GM23338 (cell line): Measurements from ENCODE around the gene NOTCH1. TPM values are rescaled to one million over a fixed set of nuclear protein-coding genes. Genes with fewer than 3 reads are reported as not detected.

ENCODE experiments used
- ATAC-seq: fragments of 200-7000 bp; cut with Tn5 transposase; 3 replicates; pipeline ENCODE4 v1.9.1; 2020
- DNase-seq: peaks from one replicate; pipeline ENCODE4 v3.0.0-alpha.2; 2015; ENCODE audit warnings: low spot score
- H2AFZ ChIP-seq: fragments of 200-600 bp; sonication (generic); 2 replicates; pipeline ENCODE4 v1.8.0; 2016; ENCODE audit warnings: antibody characterized with exemption, mild to moderate bottlenecking, moderate library complexity
- H3F3A ChIP-seq: fragments of 200-600 bp; sonication (generic); replicated peaks from 2 replicates; pipeline ENCODE4 v1.8.0; 2017; ENCODE audit warnings: antibody characterized with exemption, mixed run types, low read depth
- H3K27ac ChIP-seq: fragments of 200-600 bp; sonication (generic); 2 replicates; pipeline ENCODE4 v1.6.1; 2016; ENCODE audit warnings: low read depth
- H3K27me3 ChIP-seq: fragments of 200-600 bp; sonication (generic); 2 replicates; pipeline ENCODE4 v1.8.0; 2016; ENCODE audit warnings: mild to moderate bottlenecking, mixed run types, moderate library complexity; ENCODE audit not compliant: insufficient read depth
- H3K36me3 ChIP-seq: fragments of 200-600 bp; sonication (generic); 2 replicates; pipeline ENCODE4 v1.8.0; 2016; ENCODE audit warnings: mild to moderate bottlenecking; ENCODE audit not compliant: insufficient read depth
- H3K4me1 ChIP-seq: fragments of 200-600 bp; sonication (generic); 2 replicates; pipeline ENCODE4 v1.8.0; 2016; ENCODE audit warnings: mild to moderate bottlenecking, moderate library complexity; ENCODE audit not compliant: insufficient read depth
- H3K4me2 ChIP-seq: fragments of 200-600 bp; sonication (generic); 2 replicates; pipeline ENCODE4 v1.7.1; 2017; ENCODE audit warnings: mixed run types
- H3K4me3 ChIP-seq: fragments of 200-600 bp; sonication (generic); 2 replicates; pipeline ENCODE4 v1.6.1; 2016; ENCODE audit warnings: mixed run types
- H3K79me2 ChIP-seq: fragments of 200-600 bp; sonication (generic); replicated peaks from 2 replicates; pipeline ENCODE4 v1.8.0; 2017; ENCODE audit warnings: mild to moderate bottlenecking; ENCODE audit not compliant: insufficient read depth
- H3K9me2 ChIP-seq: fragments of 200-600 bp; sonication (generic); 2 replicates; pipeline ENCODE4 v1.8.0; 2017; ENCODE audit not compliant: insufficient read depth
- H4K20me1 ChIP-seq: fragments of 200-600 bp; sonication (generic); replicated peaks from 2 replicates; pipeline ENCODE4 v1.8.0; 2017; ENCODE audit warnings: mild to moderate bottlenecking; ENCODE audit not compliant: insufficient read depth
- H3K27ac Mint-ChIP-seq: 2 replicates; pipeline ENCODE4 v1.8.0; 2020; ENCODE audit warnings: inconsistent platforms, mild to moderate bottlenecking, moderate library complexity, mixed read lengths
- H3K27me3 Mint-ChIP-seq: 3 replicates; pipeline ENCODE4 v1.8.0; 2022; ENCODE audit warnings: low read depth, mild to moderate bottlenecking, moderate library complexity, mixed read lengths, inconsistent platforms; ENCODE audit not compliant: insufficient read depth, poor library complexity
- H3K36me3 Mint-ChIP-seq: 3 replicates; pipeline ENCODE4 v1.8.0; 2021; ENCODE audit warnings: low read depth, mild to moderate bottlenecking, inconsistent platforms, moderate library complexity, mixed read lengths
- H3K4me1 Mint-ChIP-seq: 3 replicates; pipeline ENCODE4 v1.8.0; 2020; ENCODE audit warnings: mild to moderate bottlenecking, inconsistent platforms, mixed read lengths
- H3K4me3 Mint-ChIP-seq: 3 replicates; pipeline ENCODE4 v1.8.0; 2021; ENCODE audit warnings: moderate library complexity, mild to moderate bottlenecking, inconsistent platforms, mixed read lengths
- H3K9me3 Mint-ChIP-seq: 3 replicates; pipeline ENCODE4 v1.8.0; 2020; ENCODE audit warnings: moderate library complexity, mild to moderate bottlenecking, inconsistent platforms, mixed read lengths
- CREB1 ChIP-seq: fragments of 250-450 bp; sonication (Bioruptor Pico); IDR thresholded peaks from 2 replicates; pipeline ENCODE4 v1.5.0; 2020; ENCODE audit warnings: low read depth, mild to moderate bottlenecking, moderate library complexity
- CTCF ChIP-seq, 2 experiments: fragments of 200-600 bp in 1 of 2; sonication (generic) in 1 of 2; conservative IDR thresholded peaks; 2 replicates each; pipeline versions ENCODE4 v1.5.1 to v1.6.1; 2016 to 2017; ENCODE audit warnings: antibody characterized with exemption in 2 of 2, low read depth in 2 of 2, mild to moderate bottlenecking in 2 of 2, moderate library complexity in 1 of 2
- EZH2 ChIP-seq: fragments of 200-600 bp; sonication (generic); IDR thresholded peaks from one replicate; pipeline ENCODE4 v1.8.0; 2017; ENCODE audit warnings: antibody characterized with exemption, mild to moderate bottlenecking, low read depth; ENCODE audit not compliant: unreplicated experiment
- EZH2phosphoT487 ChIP-seq: fragments of 200-600 bp; sonication (generic); IDR thresholded peaks from one replicate; pipeline ENCODE4 v1.8.1; 2018; ENCODE audit warnings: antibody characterized with exemption; ENCODE audit not compliant: unreplicated experiment
- JUNB ChIP-seq: IDR thresholded peaks from one replicate; pipeline ENCODE4 v1.6.1; 2016; ENCODE audit warnings: antibody characterized with exemption; ENCODE audit not compliant: unreplicated experiment
- NANOG ChIP-seq: IDR thresholded peaks from 2 replicates; pipeline ENCODE4 v1.6.1; 2016; ENCODE audit warnings: antibody characterized with exemption, borderline replicate concordance
- POLR2AphosphoS5 ChIP-seq: IDR thresholded peaks from 2 replicates; pipeline ENCODE4 v1.6.1; 2016; ENCODE audit warnings: antibody characterized with exemption, low read depth
- STAT1 ChIP-seq: IDR thresholded peaks from one replicate; pipeline ENCODE4 v1.6.1; 2016; ENCODE audit warnings: antibody characterized with exemption; ENCODE audit not compliant: unreplicated experiment
- ZNF114 ChIP-seq: fragments of 250-450 bp; sonication (Bioruptor Pico); IDR thresholded peaks from 2 replicates; pipeline ENCODE4 v1.5.0; 2020; ENCODE audit warnings: mild to moderate bottlenecking, moderate library complexity
- ZNF462 ChIP-seq: fragments of 250-450 bp; sonication (Bioruptor Pico); IDR thresholded peaks from 2 replicates; pipeline ENCODE4 v1.5.0; 2020; ENCODE audit warnings: mild to moderate bottlenecking, moderate library complexity
- polyA plus RNA-seq: library from polyadenylated mRNA; unstranded; fragments of >200 nt; fragmentation: Nextera tagmentation; extraction: Ambion mirVana; gene quantifications from 2 replicates; pipeline ENCODE4 v1.2.1, GENCODE V29; 2016
- total RNA-seq: library from RNA; depleted of rRNA; stranded (reverse); fragments of >200 nt; shearing (Covaris generic); gene quantifications from 2 replicates; pipeline ENCODE4 v1.2.3, GENCODE V29; 2014
- TF ChIP-seq, protein P1 (sequence below): IDR thresholded peaks from one replicate; pipeline ENCODE4 v1.6.1; 2018; ENCODE audit warnings: antibody characterized with exemption; ENCODE audit not compliant: unreplicated experiment
- TF ChIP-seq, protein P2 (sequence below): IDR thresholded peaks from 2 replicates; pipeline ENCODE4 v1.6.1; 2016; ENCODE audit warnings: antibody characterized with exemption

Gene NOTCH1
- total and polyA plus RNA-seq, 2 experiments from 2014 or later: 9.9 to 97.2 TPM

DNA sequence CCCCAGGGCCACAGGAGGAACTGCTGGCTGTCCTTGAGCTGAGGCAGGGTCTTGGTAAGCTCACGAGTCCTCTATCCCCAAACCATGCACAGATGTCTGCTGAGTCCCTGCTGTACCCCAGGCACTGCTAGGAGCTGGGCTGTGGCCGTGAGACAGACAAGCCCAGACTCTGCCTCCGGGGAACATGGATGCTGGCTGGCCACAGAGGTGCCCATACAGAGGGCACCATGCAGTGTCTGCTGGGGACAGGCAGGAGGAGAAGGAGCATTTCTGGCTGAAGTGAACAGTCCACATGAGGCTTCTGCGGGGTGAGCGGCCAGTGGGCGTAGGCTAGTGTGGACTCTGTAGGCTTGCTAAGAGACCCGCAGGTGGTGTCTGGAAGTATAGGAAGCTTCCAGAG lies 58.2 kb downstream of the NOTCH1 start (continued):
- TF ChIP-seq NANOG (no peak), JUNB (no peak)

GRCh38 chr9:136486823-136487620 lies 58.8 kb downstream of the NOTCH1 start:
- Histone ChIP-seq H3K4me1 (no peaks in the 10 kb centered on the region), H3K27me3 (no peaks in the 10 kb centered on the region), H3K9me2 (no peaks in the 10 kb centered on the region), H3K4me3 (no peak overlapping the region), H3K79me2 (peaks cover 8% of the 10 kb centered on the region), H3K27ac (no peak overlapping the region), H4K20me1 (no peaks in the 10 kb centered on the region; the same call in 1 of the 2 replicates), H3K4me2 (no peak overlapping the region), H3F3A (0 out of 2 replicates have a peak, but pooled peaks cover 10% of the 10 kb centered on the region), H3K36me3 (no peaks in the 10 kb centered on the region), H2AFZ (no peak overlapping the region)
- ATAC-seq (no peak), DNase-seq (no peak)
- H3K27ac Mint-ChIP-seq: no peak overlapping the region
- peaks cover 20% of the 10 kb centered on the region for H3K27me3 Mint-ChIP-seq
- H3K4me1 Mint-ChIP-seq: no peaks in the 10 kb centered on the region; the same call in 2 of the 3 replicates
- no peaks in the 10 kb centered on the region for H3K9me3 Mint-ChIP-seq
- no peak overlapping the region for H3K4me3 Mint-ChIP-seq
- H3K36me3 Mint-ChIP-seq: no peaks in the 10 kb centered on the region
- no peak for TF ChIP-seq NANOG
- TF ChIP-seq CTCF (conservative IDR thresholded peaks at IDR 0.05; ENCODE audit: low read depth in 2 of 2): no peak
- no peak for TF ChIP-seq POLR2AphosphoS5
- no peak for TF ChIP-seq JUNB
- no peak for TF ChIP-seq ZNF462 (CRISPR knock-in tag)
- TF ChIP-seq, protein P1, sequence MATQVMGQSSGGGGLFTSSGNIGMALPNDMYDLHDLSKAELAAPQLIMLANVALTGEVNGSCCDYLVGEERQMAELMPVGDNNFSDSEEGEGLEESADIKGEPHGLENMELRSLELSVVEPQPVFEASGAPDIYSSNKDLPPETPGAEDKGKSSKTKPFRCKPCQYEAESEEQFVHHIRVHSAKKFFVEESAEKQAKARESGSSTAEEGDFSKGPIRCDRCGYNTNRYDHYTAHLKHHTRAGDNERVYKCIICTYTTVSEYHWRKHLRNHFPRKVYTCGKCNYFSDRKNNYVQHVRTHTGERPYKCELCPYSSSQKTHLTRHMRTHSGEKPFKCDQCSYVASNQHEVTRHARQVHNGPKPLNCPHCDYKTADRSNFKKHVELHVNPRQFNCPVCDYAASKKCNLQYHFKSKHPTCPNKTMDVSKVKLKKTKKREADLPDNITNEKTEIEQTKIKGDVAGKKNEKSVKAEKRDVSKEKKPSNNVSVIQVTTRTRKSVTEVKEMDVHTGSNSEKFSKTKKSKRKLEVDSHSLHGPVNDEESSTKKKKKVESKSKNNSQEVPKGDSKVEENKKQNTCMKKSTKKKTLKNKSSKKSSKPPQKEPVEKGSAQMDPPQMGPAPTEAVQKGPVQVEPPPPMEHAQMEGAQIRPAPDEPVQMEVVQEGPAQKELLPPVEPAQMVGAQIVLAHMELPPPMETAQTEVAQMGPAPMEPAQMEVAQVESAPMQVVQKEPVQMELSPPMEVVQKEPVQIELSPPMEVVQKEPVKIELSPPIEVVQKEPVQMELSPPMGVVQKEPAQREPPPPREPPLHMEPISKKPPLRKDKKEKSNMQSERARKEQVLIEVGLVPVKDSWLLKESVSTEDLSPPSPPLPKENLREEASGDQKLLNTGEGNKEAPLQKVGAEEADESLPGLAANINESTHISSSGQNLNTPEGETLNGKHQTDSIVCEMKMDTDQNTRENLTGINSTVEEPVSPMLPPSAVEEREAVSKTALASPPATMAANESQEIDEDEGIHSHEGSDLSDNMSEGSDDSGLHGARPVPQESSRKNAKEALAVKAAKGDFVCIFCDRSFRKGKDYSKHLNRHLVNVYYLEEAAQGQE: no peak
- TF ChIP-seq EZH2: no peak
- TF ChIP-seq STAT1: no peak
- no peak for TF ChIP-seq CREB1
- TF ChIP-seq, protein P2, sequence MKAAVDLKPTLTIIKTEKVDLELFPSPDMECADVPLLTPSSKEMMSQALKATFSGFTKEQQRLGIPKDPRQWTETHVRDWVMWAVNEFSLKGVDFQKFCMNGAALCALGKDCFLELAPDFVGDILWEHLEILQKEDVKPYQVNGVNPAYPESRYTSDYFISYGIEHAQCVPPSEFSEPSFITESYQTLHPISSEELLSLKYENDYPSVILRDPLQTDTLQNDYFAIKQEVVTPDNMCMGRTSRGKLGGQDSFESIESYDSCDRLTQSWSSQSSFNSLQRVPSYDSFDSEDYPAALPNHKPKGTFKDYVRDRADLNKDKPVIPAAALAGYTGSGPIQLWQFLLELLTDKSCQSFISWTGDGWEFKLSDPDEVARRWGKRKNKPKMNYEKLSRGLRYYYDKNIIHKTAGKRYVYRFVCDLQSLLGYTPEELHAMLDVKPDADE: no peak
- no peak for TF ChIP-seq ZNF114 (CRISPR knock-in tag)
- TF ChIP-seq EZH2phosphoT487: no peak
